Colon (tissue), 2 donors: ENCODE data around the gene MDFI.

Source experiments
- FAIRE-seq: peaks from 2 replicates; lab custom pipeline; 2012; peaks lifted over from hg19 to GRCh38; lab: Jason Lieb, UNC
- donor health status: control.
- donor health status: control.

MDFI gene

DNA sequence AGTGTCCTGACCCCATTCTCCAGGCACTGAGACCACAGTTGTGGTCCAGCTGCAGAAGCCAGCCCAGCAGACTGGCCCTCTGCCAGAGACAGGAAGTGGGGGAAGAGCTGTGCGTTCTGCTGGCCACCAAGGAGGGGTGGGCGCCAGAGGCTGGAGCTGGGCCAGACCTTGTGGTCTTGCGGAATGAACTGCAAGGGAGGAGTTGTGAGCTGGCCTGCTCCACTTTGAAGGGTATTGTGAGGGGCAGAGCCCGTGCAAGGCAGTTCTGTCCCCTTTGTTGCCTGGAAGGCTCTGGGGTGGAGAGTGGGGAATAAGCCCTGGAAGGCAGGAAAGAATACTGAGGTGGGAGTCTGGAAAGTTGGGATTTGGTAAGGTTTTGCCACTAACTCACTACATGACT is 3.6 kb upstream of the MDFI start:
- no peak for FAIRE-seq

DNA sequence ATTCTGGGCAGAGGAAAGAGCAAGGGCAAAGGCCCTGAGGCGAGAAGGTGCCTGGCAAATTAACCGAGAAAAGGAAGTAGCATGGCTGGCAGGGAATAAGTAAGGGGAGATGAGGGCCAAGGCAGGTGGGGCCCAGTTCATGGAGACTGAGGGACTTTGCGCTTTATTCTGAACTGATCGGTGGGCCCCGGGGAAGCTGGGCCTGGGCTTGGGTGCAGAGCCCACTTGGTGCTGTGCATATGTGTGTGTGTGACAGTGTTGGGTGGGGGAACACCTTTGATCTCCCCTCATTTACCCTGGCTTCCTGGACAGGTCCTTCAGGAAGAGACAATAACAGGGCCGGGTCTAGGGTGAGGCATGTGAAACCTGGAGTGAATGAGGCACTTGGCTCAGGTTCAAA is 2.9 kb upstream of the MDFI start:
- no peak for FAIRE-seq

GRCh38 chr6:41636833-41637193 is 1.5 kb upstream of the MDFI start:
- FAIRE-seq, result no peak

DNA sequence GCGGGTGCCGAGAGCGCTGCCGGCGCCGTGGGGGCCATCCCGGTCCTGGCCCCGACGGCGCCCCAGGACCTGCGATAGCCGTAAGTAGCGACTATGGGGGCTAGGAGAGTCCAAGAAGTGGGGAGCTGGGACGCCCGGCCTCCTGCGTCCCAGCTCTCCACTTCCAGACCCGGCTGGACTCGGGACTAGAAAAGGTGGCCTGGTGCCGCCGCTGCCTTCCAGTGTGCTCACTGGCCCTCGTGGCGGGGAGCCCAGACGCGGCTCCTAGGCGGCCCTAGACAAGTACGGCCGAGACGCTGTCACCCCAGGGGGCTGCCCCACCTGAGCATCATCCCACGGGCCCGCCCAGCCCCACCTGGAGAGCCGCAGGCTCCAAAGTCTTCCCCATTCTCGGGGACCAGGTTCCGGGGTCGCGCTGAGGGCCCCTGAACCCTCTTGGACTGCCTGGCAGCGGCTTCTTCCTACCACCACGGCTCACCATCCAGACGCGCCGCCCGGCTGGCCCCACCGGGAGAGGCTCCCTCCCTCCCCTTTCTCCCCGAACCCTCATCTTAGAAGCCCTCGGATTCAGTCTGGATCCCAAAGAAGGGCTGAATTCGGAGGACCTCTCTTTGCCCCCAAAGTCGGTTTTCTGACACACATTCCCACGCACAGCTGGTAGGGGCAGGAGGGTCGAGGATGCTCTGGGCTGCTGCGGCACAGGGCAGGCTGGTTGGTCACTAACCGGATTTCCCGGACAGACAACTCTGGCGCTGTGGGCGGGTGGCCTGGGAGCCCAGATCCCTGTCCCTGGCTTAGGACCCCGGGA is 870 bp upstream of the MDFI start:
- FAIRE-seq, result no peak

DNA sequence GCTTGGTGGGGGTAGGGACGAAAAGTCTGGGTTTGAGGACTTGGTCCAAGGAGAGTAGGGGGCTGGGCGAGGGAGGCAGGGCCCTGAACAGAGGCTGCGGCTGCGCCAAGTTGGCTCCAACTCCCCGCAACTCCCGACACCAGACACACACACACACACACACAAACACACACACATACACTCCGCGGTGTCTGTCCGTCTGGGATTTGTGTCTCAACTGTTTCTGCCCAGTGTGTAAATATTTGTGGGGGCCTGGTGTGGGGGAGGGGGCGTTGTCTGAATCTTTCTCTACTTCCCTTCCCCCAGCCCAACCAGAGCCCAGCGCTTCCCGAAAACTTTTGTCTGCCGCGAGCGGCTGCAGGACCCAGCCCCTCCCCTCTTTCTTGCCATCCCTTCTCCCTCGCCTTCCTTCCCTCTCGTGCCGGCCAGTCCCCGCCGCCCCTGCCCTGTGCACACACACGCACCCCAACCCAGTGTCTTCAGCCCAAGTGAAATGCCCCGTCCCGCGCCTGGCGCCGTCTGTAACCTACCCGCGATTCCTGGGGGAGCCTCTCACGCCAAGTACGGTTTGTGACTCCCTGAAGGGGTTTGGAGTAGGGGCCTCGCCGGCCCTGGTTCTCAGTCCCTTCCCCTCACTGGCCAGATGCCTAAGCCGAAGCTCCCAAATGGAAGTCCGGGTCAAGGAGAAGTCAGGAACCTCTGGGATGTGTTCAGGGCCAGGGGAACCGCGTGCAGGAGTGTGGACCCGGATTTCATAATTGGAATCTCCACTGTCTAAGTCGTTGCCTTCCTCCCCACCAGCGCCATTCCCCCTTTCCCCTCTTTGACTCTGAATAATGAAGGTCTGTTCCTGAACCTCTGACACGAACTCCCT is 904 bp downstream of the MDFI start:
- no peak for FAIRE-seq

DNA sequence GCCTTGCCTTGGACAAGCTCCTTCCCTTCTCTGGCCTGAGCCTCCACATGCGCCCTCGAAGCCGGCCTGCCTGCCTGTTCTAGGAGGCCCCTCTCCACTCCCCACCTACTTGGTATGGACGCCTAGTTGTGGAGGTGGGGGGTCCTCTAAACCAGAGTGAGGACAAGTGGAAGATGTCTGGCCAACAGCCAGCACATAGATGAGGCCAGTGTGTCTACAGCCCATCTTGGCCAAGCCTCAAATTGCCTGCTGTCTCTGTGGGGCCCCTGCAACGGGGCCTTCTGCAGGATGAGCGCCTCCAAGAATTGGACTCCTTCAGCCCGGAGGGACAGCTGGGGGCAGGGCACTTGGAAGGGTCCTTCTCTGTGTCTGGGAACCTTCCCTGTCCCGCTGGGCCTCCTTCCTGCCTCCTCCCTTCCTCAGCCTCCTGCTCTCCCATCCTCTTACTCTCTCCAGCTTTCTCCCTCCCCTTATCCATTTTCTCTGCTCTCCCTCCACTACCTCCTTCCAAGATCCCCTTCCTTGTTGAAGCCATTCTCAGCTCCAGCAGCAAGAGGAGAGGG is 1.6 kb downstream of the MDFI start:
- no peak for FAIRE-seq

- FAIRE-seq, result no peak
Measured at GRCh38 chr6:41640426-41640825, 2.2 kb downstream of the MDFI start.

DNA sequence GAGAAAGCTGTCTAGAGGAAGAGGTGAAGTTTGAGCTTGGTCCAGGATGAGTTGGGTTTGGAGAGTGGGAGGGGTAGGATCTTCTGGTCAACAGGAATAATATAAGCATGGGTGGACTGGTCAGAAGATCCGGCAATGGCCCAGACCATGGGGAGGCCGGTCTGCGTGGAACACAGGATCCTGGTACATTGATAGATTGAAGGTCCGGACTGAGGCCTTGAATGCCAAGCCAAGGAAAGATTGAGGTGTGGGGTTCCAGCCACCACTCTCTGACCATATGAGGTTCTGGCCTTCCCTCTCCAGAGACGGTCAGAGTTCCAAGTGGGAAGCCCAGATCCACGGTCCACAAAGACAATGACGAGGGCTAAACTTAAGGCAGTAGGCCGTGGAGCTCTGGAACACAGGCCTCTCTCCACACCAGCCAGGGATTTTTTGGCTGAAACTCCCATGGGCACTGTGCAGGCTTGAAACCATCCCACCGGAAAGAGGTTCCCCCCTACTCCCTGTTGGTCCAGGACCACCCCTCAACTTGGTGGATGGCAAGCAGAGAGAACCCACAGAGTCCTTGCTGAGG is 3.2 kb downstream of the MDFI start:
- FAIRE-seq, result no peak

DNA sequence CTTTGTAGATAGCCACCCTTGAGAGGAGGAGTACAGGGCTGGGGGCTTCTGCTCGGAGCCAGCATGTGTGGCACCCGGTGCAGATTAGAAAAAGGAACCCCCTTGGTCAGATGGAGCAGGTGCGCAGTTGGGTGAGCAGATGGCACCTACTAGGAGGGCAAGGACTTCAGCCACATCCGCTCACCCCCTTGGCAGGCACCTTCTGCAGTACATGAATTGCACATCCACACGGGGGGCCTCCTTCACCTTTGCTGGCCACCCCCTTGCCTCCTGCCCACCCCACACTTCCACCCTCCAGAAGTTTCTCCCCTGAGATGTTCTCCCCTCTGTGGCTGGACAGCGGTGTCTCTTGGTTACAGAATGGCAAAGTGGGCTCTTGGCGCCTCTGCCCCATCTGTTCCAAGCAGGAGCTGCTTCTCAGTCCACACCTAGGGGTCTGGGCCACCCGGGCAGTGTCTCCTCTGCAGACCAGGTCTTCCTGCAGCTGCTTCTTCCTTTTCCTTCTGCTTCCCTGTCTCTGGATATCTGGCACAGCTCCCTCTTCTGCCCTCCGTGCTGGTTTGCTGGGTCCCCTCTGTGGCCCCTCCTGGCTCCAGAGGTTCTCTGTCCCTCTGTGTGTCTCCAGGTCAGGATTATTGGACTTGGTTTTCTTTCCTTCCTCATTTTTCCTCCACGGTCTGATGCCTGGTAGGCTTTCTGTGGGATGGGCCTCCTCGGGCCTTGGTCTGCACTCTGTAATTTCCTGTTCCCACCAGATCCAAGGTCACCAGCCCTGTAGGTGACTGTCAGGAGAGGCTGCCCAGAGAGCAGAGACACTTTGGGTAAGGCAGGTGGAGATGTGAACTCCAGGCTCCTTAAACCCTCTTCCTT is 4.1 kb downstream of the MDFI start:
- no peak for FAIRE-seq

- FAIRE-seq, result no peak
Measured at GRCh38 chr6:41642960-41643898, 5.0 kb downstream of the MDFI start.

- no peak for FAIRE-seq
Measured at GRCh38 chr6:41643899-41644269, 5.6 kb downstream of the MDFI start.

DNA sequence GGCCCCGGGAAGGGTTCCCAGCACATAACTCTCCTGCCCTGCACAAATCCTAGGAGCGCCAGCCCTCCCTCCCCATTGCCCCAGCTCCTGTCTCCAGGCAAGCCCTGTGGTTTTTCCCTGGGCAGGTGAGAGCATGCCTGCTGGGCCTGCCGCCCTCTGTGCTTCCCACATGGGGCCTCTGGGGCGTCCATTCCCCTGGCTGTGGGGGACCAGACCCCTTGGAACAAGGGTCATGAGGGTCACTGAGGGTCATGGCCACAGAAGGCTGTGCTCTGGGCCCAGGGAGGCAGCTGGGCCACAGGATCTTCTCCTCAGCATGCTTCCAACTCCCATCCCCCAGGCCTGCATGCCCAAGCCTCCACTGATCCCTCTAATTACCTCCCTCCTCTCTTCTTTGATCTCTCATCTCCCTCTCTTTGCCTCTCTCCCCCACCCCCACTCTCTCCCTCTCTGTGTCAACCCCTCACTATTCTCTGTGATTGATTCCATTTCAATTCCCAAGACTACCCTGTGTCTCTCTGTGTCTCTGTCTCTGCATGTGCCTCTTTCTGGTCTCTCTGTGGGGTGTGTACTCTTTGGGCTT is 6.1 kb downstream of the MDFI start:
- FAIRE-seq, result no peak

DNA sequence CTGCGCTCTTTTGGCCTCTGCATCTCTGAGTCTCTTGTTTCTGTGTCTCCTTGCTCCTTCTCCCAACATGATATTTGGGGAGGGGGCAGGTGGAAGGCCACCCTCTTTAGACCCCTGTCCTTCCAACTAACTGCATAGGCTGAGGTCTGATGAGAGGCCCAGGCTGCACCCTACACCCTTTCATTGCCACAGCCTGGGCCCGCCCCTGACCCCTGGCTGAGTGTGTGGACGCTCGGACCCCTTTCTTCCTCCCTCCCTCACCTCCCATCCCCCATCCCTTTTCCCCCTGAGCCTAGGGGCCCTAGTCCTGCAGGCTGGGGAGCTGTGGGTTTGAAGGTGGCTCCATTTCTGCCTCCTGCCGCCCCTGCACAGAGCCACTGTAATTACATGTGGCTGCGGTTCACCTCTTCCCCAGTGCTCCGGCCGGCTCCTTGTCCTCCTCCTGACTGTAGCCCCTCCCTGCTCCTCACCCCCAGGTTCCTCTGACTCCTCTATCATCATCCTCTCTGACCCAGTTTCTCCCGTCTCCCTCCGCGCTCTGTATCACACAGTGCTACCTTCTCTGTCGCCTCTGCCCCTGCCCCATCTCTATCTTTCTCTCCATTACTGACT is 6.8 kb downstream of the MDFI start:
- no peak for FAIRE-seq

DNA sequence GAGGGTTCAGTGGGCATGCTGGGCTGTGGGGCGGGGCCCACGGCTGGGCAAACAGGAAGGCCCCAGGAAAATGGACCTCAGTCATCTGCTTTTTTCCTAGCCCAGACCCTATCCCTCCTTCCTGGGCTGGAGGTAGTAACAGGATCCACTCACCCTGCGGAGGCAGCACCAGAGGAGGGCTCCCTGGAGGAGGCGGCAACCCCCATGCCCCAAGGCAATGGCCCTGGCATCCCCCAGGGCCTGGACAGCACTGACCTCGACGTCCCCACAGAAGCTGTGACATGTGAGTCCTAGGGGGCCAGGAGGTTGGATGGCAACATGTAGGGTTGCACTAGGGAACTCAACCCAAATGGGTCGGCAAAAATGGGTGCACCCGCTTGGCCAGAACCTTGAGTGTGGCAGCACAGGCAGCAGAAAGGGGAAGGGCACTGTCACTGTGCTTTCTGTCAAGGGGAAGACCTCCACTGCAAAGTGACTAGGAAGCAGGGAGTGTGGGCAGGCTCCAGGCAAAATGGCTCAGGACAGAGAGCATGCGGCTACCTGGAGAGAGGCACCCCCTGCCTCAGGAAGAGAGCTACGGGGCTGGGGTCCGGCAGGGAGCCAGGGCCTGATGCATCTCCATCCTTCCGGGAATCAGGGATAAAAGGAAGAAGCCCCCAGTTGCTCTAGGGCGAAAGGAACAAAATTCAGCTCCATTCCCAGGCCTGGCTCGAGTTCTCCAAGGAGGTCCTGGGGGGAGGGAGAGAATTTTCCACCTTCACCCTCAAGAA is 7.9 kb downstream of the MDFI start:
- no peak for FAIRE-seq

GRCh38 chr6:41647061-41647511 is 8.8 kb downstream of the MDFI start:
- no peak for FAIRE-seq

DNA sequence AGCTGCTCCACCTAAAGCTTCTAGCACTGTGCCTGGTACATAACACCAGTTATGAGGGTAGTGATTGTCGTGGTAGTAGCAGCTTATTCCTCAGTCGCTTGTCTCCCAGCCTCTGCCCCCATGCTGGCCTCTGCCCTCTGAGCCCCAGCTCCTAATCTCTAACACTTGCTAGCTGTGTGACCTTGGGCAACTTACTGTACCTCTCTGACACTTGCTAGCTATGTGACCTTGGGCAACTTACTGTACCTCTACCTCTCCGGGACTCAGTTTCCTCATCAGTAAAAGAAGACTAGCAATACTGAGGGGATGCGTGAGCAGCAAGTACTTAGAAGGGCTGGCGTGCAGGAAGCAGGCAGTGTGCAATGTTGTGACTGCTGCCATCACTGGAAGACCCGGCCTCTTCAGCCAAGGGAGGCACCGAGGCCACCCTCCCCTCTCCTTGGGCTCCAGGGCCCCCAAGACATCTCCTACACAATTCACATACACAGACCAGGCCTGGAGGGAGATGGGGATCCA is 9.9 kb downstream of the MDFI start:
- no peak for FAIRE-seq

- FAIRE-seq, result no peak
Measured at GRCh38 chr6:41648921-41649320, 10.7 kb downstream of the MDFI start.

DNA sequence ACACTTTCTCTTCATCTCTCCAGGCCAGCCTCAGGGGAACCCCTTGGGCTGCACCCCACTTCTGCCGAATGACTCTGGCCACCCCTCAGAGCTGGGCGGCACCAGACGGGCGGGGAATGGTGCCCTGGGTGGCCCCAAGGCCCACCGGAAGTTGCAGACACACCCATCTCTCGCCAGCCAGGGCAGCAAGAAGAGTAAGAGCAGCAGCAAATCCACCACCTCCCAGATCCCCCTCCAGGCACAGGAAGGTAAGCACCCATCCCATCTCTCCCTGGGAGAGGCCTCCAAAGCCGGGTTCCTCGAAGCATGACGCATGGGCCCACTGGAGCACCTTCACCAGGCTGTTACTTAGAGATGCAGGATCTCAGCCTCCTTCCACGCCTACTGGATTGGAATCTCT is 11.3 kb downstream of the MDFI start:
- FAIRE-seq, result no peak

GRCh38 chr6:41650120-41650519 is 11.9 kb downstream of the MDFI start:
- FAIRE-seq, result no peak
